ENCODE data around the gene NPTN.

NPTN gene

DNA sequence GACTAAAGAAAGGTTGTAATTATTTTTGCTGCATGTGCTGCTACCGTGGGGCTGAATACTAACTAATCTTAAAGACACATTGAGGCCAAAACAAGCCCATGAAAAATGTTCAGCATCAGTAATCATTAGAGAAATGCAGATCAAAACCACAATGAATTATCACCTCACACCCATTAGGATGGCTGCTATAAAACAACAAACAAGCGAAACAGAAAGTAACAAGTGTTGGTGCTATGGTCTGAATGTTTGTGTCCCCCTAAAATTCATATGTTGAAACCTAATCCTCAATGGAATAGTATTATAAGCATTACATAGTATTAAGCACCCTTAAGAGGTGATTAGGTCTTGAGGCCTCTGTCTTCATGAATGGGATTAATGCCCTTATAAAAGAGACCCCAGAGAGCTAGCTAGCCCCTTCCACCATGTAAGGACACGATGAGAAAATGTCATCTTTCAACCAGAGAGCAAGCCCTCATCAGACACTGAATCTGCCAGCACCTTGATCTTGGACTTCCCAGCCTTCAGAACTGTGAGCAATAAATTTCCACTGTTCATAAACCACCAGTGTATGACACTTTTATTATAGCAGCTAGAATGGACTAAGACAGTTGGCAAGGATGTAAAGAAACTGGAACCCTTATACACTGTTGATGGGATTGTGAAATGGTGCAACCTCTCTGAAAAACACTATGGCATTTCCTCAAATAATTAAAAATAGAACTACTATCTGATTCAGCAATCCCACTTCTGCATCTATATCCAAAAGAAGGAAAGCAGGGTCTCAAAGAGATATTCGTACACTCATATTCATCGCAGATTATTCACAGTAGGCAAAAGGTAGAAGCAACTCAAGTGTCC lies 114.1 kb downstream of the NPTN start:
- H3K36me3 ChIP-seq (ENCODE audit: control insufficient read depth in 2 of 2, insufficient read depth in 2 of 2, low read length in 2 of 2): no peaks in the 10 kb centered on the region
- no peak overlapping the region for H3K9ac ChIP-seq (ENCODE audit: low read length in 2 of 2)
- H3K4me3 ChIP-seq (ENCODE audit: low read length in 2 of 2): no peak overlapping the region
- no peaks in the 10 kb centered on the region for H3K9me3 ChIP-seq (ENCODE audit: control insufficient read depth in 2 of 2, low read length in 2 of 2)
- no peaks in the 10 kb centered on the region for H3K27me3 ChIP-seq (ENCODE audit: control insufficient read depth in 1 of 2, insufficient read depth in 2 of 2, low read length in 2 of 2)
- no peaks in the 10 kb centered on the region for H3K4me1 ChIP-seq (ENCODE audit: control insufficient read depth, insufficient read depth, low read length)
- no peak overlapping the region for H3K27ac ChIP-seq (ENCODE audit: low read length)

DNA sequence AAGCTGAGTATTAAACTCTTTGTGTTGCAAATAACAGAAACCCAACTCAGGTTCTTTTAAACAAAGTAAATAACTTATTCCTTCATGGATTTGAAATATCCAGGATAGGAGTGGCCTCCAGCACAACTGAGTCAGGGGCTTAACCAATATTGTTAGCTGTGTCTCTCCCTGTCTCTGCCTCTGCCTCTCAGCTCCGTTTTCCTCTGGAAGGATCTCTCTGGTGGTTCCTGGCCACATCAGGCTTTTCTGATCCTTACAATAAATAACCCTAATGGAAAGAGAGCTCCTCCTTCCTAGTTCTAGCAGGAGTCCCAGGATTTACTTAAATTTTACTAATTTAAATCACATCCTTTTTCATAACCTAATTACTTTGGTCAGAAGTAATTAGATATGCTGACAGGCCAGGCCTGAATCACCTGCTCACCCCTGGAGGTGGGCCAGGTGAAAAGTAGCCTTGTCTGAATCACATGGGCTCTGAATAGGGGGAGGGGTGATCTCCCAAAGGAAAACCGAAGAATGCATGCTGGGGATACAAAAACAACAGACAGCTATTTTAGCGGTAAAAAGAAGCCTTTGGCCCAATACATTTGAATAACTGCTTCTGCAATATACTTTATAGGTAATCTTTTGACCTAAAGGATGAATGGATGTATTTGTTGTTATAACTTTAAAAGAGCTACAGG lies 114.9 kb downstream of the NPTN start:
- H3K9ac ChIP-seq (ENCODE audit: low read length in 2 of 2): no peak overlapping the region
- H3K36me3 ChIP-seq (ENCODE audit: control insufficient read depth in 2 of 2, insufficient read depth in 2 of 2, low read length in 2 of 2): no peaks in the 10 kb centered on the region
- no peak overlapping the region for H3K4me3 ChIP-seq (ENCODE audit: low read length in 2 of 2)
- H3K27ac ChIP-seq (ENCODE audit: low read length): no peak overlapping the region
- no peaks in the 10 kb centered on the region for H3K4me1 ChIP-seq (ENCODE audit: control insufficient read depth, insufficient read depth, low read length)
- H3K27me3 ChIP-seq (ENCODE audit: control insufficient read depth in 1 of 2, insufficient read depth in 2 of 2, low read length in 2 of 2): no peaks in the 10 kb centered on the region
- H3K9me3 ChIP-seq (ENCODE audit: control insufficient read depth in 2 of 2, low read length in 2 of 2): no peaks in the 10 kb centered on the region

DNA sequence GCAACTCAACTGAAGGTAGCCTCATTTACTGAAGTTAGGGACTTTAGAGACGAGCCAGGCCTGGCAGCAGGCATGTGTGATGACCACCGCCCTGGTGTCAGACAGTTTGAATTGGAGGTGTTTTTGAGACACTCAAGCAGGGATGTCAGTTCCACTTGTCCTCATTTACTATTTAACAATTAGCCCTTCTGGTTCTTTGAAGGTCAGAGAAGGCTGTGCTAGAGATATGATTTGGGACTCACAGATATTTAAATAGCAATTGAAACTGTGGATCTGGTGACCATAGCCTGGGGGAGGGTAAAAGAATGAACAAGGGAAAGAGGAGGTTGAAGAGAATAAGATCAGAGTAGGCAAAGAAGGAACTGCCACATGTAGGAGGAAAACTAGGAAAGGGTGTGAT lies 115.6 kb downstream of the NPTN start:
- Histone ChIP-seq H3K9ac (ENCODE audit: low read length in 2 of 2) (no peak overlapping the region), H3K36me3 (ENCODE audit: control insufficient read depth in 2 of 2, insufficient read depth in 2 of 2, low read length in 2 of 2) (no peaks in the 10 kb centered on the region), H3K4me3 (ENCODE audit: low read length in 2 of 2) (no peak overlapping the region), H3K4me1 (ENCODE audit: control insufficient read depth, insufficient read depth, low read length) (no peaks in the 10 kb centered on the region), H3K27ac (ENCODE audit: low read length) (no peak overlapping the region), H3K9me3 (ENCODE audit: control insufficient read depth in 2 of 2, low read length in 2 of 2) (no peaks in the 10 kb centered on the region), H3K27me3 (ENCODE audit: control insufficient read depth in 1 of 2, insufficient read depth in 2 of 2, low read length in 2 of 2) (no peaks in the 10 kb centered on the region)

DNA sequence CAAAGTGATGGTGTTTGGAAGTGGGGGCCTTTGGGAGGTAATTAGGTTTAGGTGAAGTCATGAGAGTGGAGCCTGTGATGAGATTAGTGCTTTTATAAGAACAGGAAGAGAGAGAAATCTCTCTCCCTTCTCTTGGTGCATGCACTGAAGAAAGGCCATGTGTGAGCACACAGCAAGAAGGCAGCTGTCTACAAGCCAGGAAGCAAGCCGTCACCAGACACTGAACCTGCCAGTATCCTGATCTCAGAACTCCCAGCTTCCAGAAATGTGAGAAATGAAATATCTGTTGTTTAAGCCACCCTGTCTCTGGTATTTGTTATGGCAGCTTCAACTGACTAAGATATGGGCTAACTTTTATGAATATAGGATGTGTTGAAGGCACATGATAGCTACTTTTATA lies 117.7 kb downstream of the NPTN start:
- H3K27ac ChIP-seq (ENCODE audit: low read length): no peak overlapping the region
- H3K36me3 ChIP-seq (ENCODE audit: control insufficient read depth in 2 of 2, insufficient read depth in 2 of 2, low read length in 2 of 2): no peaks in the 10 kb centered on the region
- no peaks in the 10 kb centered on the region for H3K4me1 ChIP-seq (ENCODE audit: control insufficient read depth, insufficient read depth, low read length)
- no peak overlapping the region for H3K4me3 ChIP-seq (ENCODE audit: low read length in 2 of 2)
- H3K27me3 ChIP-seq (ENCODE audit: control insufficient read depth in 1 of 2, insufficient read depth in 2 of 2, low read length in 2 of 2): no peaks in the 10 kb centered on the region
- H3K9ac ChIP-seq (ENCODE audit: low read length in 2 of 2): no peak overlapping the region
- H3K9me3 ChIP-seq (ENCODE audit: control insufficient read depth in 2 of 2, low read length in 2 of 2): no peaks in the 10 kb centered on the region
